C4-2B (cell line): Measurements from ENCODE around the gene JAKMIP1.

Experiments
- ZFX ChIP-seq: fragments of 450-650 bp; IDR thresholded peaks from 2 replicates; pipeline ENCODE4 v1.6.1; 2017
- TF ChIP-seq, protein P1 (sequence below): fragments of 450-650 bp; conservative IDR thresholded peaks from 2 replicates; pipeline ENCODE4 v1.5.1; 2017; ENCODE audit warnings: mild to moderate bottlenecking

DNA sequence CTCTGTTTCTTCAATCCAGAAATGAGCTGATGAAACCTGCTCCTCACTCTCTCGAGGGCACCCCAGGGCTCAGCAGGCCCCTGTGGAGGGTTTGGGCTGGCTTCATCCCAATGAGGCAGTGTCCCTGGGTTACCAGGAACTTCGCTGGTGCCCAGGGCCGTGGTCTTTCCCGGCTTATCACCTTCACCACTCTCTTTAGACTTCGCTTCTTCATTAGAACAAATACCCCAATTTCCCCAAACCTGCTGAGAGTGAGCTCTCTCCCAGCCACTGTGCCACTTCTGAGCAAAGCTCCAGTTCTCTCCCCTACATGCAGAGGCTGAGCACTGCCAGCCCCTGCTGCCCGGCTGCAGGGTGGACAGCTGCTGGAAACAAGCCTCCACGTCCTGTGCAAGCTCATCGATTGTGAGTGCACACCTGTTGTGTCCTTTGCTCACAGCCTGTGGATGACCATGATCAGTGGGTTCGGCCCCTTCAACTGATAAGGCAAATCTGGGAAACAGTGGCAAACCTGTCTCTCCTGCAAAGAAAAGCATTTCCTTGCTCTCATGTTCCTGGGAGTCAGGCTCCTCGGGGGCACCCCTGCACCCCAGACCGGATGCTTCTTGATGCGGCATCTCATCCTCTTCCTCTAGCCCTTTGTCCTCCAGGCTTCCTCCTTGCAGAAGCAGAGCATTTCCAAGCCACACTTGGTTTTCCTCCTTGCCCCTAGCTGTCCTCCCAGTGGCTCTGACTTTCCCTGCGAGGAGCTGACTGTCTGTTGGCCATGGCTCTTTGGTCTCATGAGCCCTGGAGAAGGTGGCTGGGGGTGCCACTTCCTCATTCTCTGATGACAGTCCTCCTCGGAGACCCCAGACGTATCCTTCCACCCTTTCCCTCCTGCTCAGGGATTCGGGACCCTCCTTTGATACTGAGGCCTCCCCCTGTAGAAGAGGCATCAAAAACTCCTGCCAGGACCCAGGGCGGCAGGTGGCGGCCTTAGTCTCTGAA lies 210.8 kb downstream of the JAKMIP1 start:
- TF ChIP-seq, protein P1, sequence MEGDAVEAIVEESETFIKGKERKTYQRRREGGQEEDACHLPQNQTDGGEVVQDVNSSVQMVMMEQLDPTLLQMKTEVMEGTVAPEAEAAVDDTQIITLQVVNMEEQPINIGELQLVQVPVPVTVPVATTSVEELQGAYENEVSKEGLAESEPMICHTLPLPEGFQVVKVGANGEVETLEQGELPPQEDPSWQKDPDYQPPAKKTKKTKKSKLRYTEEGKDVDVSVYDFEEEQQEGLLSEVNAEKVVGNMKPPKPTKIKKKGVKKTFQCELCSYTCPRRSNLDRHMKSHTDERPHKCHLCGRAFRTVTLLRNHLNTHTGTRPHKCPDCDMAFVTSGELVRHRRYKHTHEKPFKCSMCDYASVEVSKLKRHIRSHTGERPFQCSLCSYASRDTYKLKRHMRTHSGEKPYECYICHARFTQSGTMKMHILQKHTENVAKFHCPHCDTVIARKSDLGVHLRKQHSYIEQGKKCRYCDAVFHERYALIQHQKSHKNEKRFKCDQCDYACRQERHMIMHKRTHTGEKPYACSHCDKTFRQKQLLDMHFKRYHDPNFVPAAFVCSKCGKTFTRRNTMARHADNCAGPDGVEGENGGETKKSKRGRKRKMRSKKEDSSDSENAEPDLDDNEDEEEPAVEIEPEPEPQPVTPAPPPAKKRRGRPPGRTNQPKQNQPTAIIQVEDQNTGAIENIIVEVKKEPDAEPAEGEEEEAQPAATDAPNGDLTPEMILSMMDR = no peak
- TF ChIP-seq ZFX = no peak
